CD14-positive monocyte (primary cell): ENCODE measurements around the gene TBCD. TPM values are rescaled to one million over a fixed set of nuclear protein-coding genes. Genes with fewer than 3 reads are reported as not detected.

Experiments
- DNase-seq, 3 donors: peaks; one replicate each; pipeline ENCODE4 v3.0.0-alpha.2; 2011 to 2022
- H2AFZ ChIP-seq: 2 replicates; pipeline ENCODE4 v1.6.0; 2012; ENCODE audit warnings: mild to moderate bottlenecking, low read depth, low read length, inconsistent platforms; ENCODE audit not compliant: insufficient read depth, poor library complexity, severe bottlenecking
- H3K27ac ChIP-seq, 2 donors: 1 replicate in 1 of 2; 2 replicates in 1 of 2; pipeline ENCODE4 v1.5.1; 2012 to 2013; ENCODE audit warnings: low read length in 2 of 2, control low read depth in 1 of 2, inconsistent platforms in 1 of 2, low read depth in 1 of 2, mild to moderate bottlenecking in 1 of 2
- H3K27me3 ChIP-seq, 2 donors: one replicate each; pipeline versions ENCODE4 v1.6.0 to v1.6.1; 2011 to 2013; ENCODE audit warnings: low read length in 2 of 2; ENCODE audit not compliant: control insufficient read depth in 2 of 2, insufficient read depth in 2 of 2
- H3K36me3 ChIP-seq, 2 donors: replicated peaks in 1 of 2; 1 replicate in 1 of 2; 2 replicates in 1 of 2; pipeline versions ENCODE4 v1.5.1 to v1.6.1; 2012 to 2013; ENCODE audit warnings: low read length in 2 of 2, control low read depth in 1 of 2, inconsistent platforms in 1 of 2, mild to moderate bottlenecking in 1 of 2; ENCODE audit not compliant: insufficient read depth in 2 of 2, control insufficient read depth in 1 of 2
- H3K4me1 ChIP-seq, 2 donors: 1 replicate in 1 of 2; 2 replicates in 1 of 2; pipeline versions ENCODE4 v1.5.1 to v1.6.1; 2012 to 2013; ENCODE audit warnings: low read length in 2 of 2, control low read depth in 1 of 2, inconsistent platforms in 1 of 2, mild to moderate bottlenecking in 1 of 2, moderate library complexity in 1 of 2; ENCODE audit not compliant: insufficient read depth in 2 of 2, control insufficient read depth in 1 of 2
- H3K4me2 ChIP-seq: replicated peaks from 2 replicates; pipeline ENCODE3; 2012; ENCODE audit warnings: low read length, moderate library complexity, mild to moderate bottlenecking; ENCODE audit not compliant: poor library complexity, severe bottlenecking; ENCODE audit errors: extremely low read depth
- H3K4me3 ChIP-seq, 3 experiments: fragments of 200-600 bp in 1 of 3; sonication (generic) in 1 of 3; replicated peaks in 1 of 3; 1 replicate in 2 of 3; 2 replicates in 1 of 3; pipeline ENCODE4 v1.5.1; 2011 to 2013; ENCODE audit warnings: low read length in 3 of 3, mild to moderate bottlenecking in 3 of 3, control low read depth in 2 of 3, low read depth in 2 of 3, inconsistent platforms in 1 of 3, moderate library complexity in 1 of 3
- H3K79me2 ChIP-seq: 2 replicates; pipeline ENCODE4 v1.6.0; 2012; ENCODE audit warnings: mild to moderate bottlenecking, control low read depth, inconsistent platforms, low read length, moderate library complexity; ENCODE audit not compliant: insufficient read depth
- H3K9ac ChIP-seq: 2 replicates; pipeline ENCODE4 v1.6.0; 2017; ENCODE audit warnings: low read length, mild to moderate bottlenecking; ENCODE audit not compliant: insufficient read depth, poor library complexity, severe bottlenecking
- H3K9me3 ChIP-seq, 2 donors: replicated peaks in 1 of 2; 1 replicate in 1 of 2; 2 replicates in 1 of 2; pipeline versions ENCODE4 v1.5.1 to v1.6.1; 2012 to 2013; ENCODE audit warnings: low read length in 2 of 2, control low read depth in 1 of 2; ENCODE audit not compliant: control insufficient read depth in 1 of 2, insufficient read depth in 1 of 2
- H4K20me1 ChIP-seq: 2 replicates; pipeline ENCODE4 v1.6.0; 2012; ENCODE audit warnings: mild to moderate bottlenecking, low read length, control low read depth, moderate library complexity; ENCODE audit not compliant: insufficient read depth
- H3K27ac Mint-ChIP-seq, 7 donors: one replicate each; pipeline ENCODE4 v1.8.0; 2020; ENCODE audit warnings: mild to moderate bottlenecking in 7 of 7, mixed read lengths in 7 of 7, moderate library complexity in 6 of 7, inconsistent platforms in 2 of 7
- H3K27me3 Mint-ChIP-seq, 3 donors: one replicate each; pipeline ENCODE4 v1.8.0; 2021 to 2022; ENCODE audit warnings: low read depth in 3 of 3, mild to moderate bottlenecking in 3 of 3, mixed read lengths in 3 of 3, moderate library complexity in 3 of 3, inconsistent platforms in 1 of 3
- H3K36me3 Mint-ChIP-seq, 2 donors: one replicate each; pipeline ENCODE4 v1.8.0; 2020; ENCODE audit warnings: mixed read lengths in 2 of 2, inconsistent platforms in 1 of 2, mild to moderate bottlenecking in 1 of 2
- H3K4me1 Mint-ChIP-seq: one replicate; pipeline ENCODE4 v1.8.0; 2020; ENCODE audit warnings: mild to moderate bottlenecking, mixed read lengths
- H3K4me3 Mint-ChIP-seq, 2 donors: one replicate each; pipeline ENCODE4 v1.8.0; 2020; ENCODE audit warnings: mild to moderate bottlenecking in 2 of 2, mixed read lengths in 2 of 2, moderate library complexity in 1 of 2
- H3K9me3 Mint-ChIP-seq, 7 donors: one replicate each; pipeline ENCODE4 v1.8.0; 2020 to 2022; ENCODE audit warnings: mixed read lengths in 7 of 7, mild to moderate bottlenecking in 6 of 7, moderate library complexity in 6 of 7, inconsistent platforms in 2 of 7
- CTCF ChIP-seq: fragments of 200-600 bp; IDR thresholded peaks from one replicate; pipeline ENCODE4 v1.8.0; 2022; ENCODE audit warnings: antibody characterized with exemption, mild to moderate bottlenecking
- WGBS: methylation state at CpG from one replicate; pipeline ENCODE4 v1.1.5; 2013; ENCODE audit warnings: missing lambda C conversion rate; ENCODE audit not compliant: insufficient coverage; 5-methylcytosine and 5-hydroxymethylcytosine counted together
- intact Hi-C, 2 donors: fragments of 100-400 bp; cut with micrococcal nuclease; formaldehyde crosslinking; loops; one replicate each; pipeline versions ENCODE4 v1.15.0 to v1.15.1; 2023
- polyA plus RNA-seq, 3 donors: library from polyadenylated mRNA; depleted of rRNA in 1 of 3; unstranded in 2 of 3; stranded (reverse) in 1 of 3; fragments of 300-500 nt in 2 of 3; fragments of >200 nt in 1 of 3; fragmentation: Illumina TruSeq in 2 of 3; gene quantifications; 1 replicate in 2 of 3; 2 replicates in 1 of 3; pipeline ENCODE4 v1.2.3, GENCODE V29; 2012 to 2021

TBCD gene
- polyA plus RNA-seq, 3 donors = 54.7 to 74.0 (median 66.6) TPM

GRCh38 chr17:82924214-82924613, 172.3 kb downstream of the TBCD start:
- H3K4me1 ChIP-seq = no peaks in the 10 kb centered on the region
- 96% methylated on average over 8 of the region's 13 CpGs for WGBS
- no peaks in the 10 kb centered on the region for H3K79me2 ChIP-seq
- H2AFZ ChIP-seq = no peak overlapping the region
- intact Hi-C loops = no loop called here
- TF ChIP-seq CTCF = no peak
- H3K9me3 Mint-ChIP-seq = no peaks in the 10 kb centered on the region
- H3K27ac ChIP-seq = no peak overlapping the region
- H3K36me3 Mint-ChIP-seq = peaks cover 67 to 85% of the 10 kb centered on the region in 2 donors
- no peaks in the 10 kb centered on the region for H3K27me3 ChIP-seq
- peaks cover 49 to 76% of the 10 kb centered on the region in 2 donors for H3K36me3 ChIP-seq
- H3K9me3 ChIP-seq = no peaks in the 10 kb centered on the region
- H3K4me1 Mint-ChIP-seq = no peaks in the 10 kb centered on the region
- H3K4me3 Mint-ChIP-seq = no peak overlapping the region
- H3K27ac Mint-ChIP-seq = peak overlapping the region in 1 of 7 donors; percentile 8
- no peak overlapping the region for H3K4me2 ChIP-seq
- no peaks in the 10 kb centered on the region for H4K20me1 ChIP-seq
- DNase-seq = no peak
- no peak overlapping the region for H3K4me3 ChIP-seq
- H3K9ac ChIP-seq = no peak overlapping the region
- H3K27me3 Mint-ChIP-seq = peaks cover 0 to 1% (median 0%) of the 10 kb centered on the region in 3 donors

- Histone ChIP-seq H3K9me3 (no peaks in the 10 kb centered on the region), H4K20me1 (no peaks in the 10 kb centered on the region), H2AFZ (no peak overlapping the region), H3K4me1 (no peaks in the 10 kb centered on the region), H3K36me3 (peaks cover 55 to 82% of the 10 kb centered on the region in 2 donors), H3K9ac (no peak overlapping the region), H3K4me3 (no peak overlapping the region), H3K79me2 (no peaks in the 10 kb centered on the region), H3K27ac (no peak overlapping the region), H3K27me3 (no peaks in the 10 kb centered on the region), H3K4me2 (no peak overlapping the region)
- no peak for TF ChIP-seq CTCF
- Mint-ChIP-seq H3K9me3 (no peaks in the 10 kb centered on the region), H3K4me1 (no peaks in the 10 kb centered on the region), H3K27ac (no peak overlapping the region), H3K27me3 (peaks cover 0 to 1% (median 0%) of the 10 kb centered on the region in 3 donors), H3K36me3 (peaks cover 66 to 86% of the 10 kb centered on the region in 2 donors), H3K4me3 (no peak overlapping the region)
- no peak for DNase-seq
- intact Hi-C loops = no loop called here
- WGBS = 96% methylated on average over 18 of the region's 19 CpGs
These were observed 172.9 kb downstream of the TBCD start for GRCh38 chr17:82924812-82925211.
